ENCODE measurements around the gene ADH1A.
"Not testable (repeated sequence)": the region's sequence is repeated elsewhere in the genome, so short reads cannot be mapped to it uniquely, and the experiment has no call there.

- not testable (repeated sequence) for TF ChIP-seq KLF13 (CRISPR knock-in tag; IDR thresholded peaks at IDR 0.05); ZNF260 (CRISPR knock-in tag; IDR thresholded peaks at IDR 0.05; ENCODE audit: borderline replicate concordance, low read depth); ATF7 (IDR thresholded peaks at IDR 0.05); ATF7 (CRISPR knock-in tag; IDR thresholded peaks at IDR 0.05); EP300 (IDR thresholded peaks at IDR 0.05; ENCODE audit: low read depth in 2 of 2, low read length in 2 of 2); EP300 (CRISPR knock-in tag; IDR thresholded peaks at IDR 0.05; ENCODE audit: borderline replicate concordance); DMAP1 (CRISPR knock-in tag; IDR thresholded peaks at IDR 0.05); CTCF (CRISPR knock-in tag; IDR thresholded peaks at IDR 0.05); ZNF512 (CRISPR knock-in tag; IDR thresholded peaks at IDR 0.05); NR3C1 (CRISPR knock-in tag; IDR thresholded peaks at IDR 0.05); ZNF644 (CRISPR knock-in tag; IDR thresholded peaks at IDR 0.05; ENCODE audit: low read depth); TBX2 (CRISPR knock-in tag; IDR thresholded peaks at IDR 0.05; ENCODE audit: borderline replicate concordance); MTA3 (CRISPR knock-in tag; IDR thresholded peaks at IDR 0.05)
- TF ChIP-seq, protein P1, sequence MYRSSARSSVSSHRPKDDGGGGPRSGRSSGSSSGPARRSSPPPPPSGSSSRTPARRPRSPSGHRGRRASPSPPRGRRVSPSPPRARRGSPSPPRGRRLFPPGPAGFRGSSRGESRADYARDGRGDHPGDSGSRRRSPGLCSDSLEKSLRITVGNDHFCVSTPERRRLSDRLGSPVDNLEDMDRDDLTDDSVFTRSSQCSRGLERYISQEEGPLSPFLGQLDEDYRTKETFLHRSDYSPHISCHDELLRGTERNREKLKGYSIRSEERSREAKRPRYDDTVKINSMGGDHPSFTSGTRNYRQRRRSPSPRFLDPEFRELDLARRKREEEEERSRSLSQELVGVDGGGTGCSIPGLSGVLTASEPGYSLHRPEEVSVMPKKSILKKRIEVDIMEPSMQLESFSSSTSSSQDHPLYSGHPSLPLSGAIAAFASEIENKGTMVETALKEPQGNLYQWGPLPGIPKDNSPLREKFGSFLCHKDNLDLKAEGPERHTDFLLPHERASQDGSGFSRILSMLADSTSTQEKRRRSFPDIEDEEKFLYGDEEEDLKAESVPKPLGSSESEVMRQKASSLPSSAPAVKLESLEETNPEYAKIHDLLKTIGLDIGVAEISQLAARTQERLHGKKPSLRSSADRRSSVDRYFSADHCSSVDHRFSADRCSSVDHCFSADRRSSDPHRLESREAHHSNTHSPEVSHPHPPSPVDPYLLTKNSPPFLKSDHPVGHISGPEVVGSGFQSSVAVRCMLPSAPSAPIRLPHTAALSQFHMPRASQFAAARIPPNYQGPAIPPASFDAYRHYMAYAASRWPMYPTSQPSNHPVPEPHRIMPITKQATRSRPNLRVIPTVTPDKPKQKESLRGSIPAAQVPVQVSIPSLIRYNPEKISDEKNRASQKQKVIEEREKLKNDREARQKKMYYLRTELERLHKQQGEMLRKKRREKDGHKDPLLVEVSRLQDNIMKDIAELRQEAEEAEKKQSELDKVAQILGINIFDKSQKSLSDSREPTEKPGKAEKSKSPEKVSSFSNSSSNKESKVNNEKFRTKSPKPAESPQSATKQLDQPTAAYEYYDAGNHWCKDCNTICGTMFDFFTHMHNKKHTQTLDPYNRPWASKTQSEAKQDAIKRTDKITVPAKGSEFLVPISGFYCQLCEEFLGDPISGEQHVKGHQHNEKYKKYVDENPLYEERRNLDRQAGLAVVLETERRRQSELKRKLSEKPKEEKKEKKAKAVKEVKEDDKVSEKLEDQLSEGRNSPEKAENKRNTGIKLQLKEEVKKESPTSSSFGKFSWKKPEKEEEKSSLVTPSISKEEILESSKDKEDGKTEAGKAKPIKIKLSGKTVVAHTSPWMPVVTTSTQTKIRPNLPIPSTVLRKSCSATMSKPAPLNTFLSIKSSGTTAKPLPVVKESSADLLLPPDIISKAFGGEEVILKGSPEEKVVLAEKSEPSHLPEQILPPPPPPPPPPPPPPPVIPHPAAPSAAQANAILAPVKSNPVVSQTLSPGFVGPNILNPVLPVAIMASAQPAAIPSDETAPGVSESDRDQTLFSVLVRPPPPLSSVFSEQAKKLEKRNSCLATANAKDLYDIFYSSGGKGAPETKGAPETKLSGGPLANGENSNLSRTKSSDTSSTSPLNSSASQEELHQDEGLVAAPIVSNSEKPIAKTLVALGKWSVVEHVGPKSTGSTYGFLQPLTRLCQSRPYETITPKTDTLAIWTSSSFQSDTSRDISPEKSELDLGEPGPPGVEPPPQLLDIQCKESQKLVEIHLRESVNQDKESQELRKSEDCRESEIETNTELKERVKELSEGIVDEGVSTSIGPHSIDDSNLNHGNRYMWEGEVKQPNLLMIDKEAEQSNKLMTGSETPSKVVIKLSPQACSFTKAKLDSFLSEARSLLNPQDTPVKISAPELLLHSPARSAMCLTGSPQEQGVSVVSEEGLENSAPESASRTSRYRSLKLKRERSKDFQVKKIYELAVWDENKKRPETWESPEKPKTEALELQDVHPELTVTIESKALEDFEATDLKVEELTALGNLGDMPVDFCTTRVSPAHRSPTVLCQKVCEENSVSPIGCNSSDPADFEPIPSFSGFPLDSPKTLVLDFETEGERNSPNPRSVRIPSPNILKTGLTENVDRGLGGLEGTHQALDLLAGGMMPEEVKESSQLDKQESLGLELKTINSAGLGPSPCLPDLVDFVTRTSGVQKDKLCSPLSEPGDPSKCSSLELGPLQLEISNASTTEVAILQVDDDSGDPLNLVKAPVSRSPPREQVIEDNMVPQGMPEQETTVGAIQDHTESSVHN (CRISPR knock-in tag; IDR thresholded peaks at IDR 0.05) = not testable (repeated sequence)
Observed at GRCh38 chr4:99317811-99318210, 27.0 kb upstream of the ADH1A start.

All from HepG2 (cell line).